Uterus (tissue), 4 donors: ENCODE measurements around the gene ZFP1. TPM values are rescaled to one million over a fixed set of nuclear protein-coding genes. Genes with fewer than 3 reads are reported as not detected.

Experiments used
- DNase-seq, 2 donors: peaks; one replicate each; pipeline ENCODE4 v3.0.0-alpha.2; 2019 to 2020
- H3K27ac ChIP-seq, 2 donors: fragments of 200-600 bp; sonication (generic); 1 replicate in 1 of 2; 2 replicates in 1 of 2; pipeline ENCODE4 v1.5.1; 2016 to 2018
- H3K27me3 ChIP-seq, 2 donors: fragments of 200-600 bp; sonication (generic); one replicate each; pipeline ENCODE4 v1.5.1; 2018 to 2019; ENCODE audit warnings: control low read depth in 1 of 2
- H3K36me3 ChIP-seq, 2 donors: fragments of 200-600 bp; sonication (generic); one replicate each; pipeline ENCODE4 v1.5.1; 2019; ENCODE audit warnings: control low read depth in 1 of 2
- H3K4me1 ChIP-seq, 2 donors: fragments of 200-600 bp; sonication (generic); one replicate each; pipeline ENCODE4 v1.5.1; 2018 to 2019; ENCODE audit warnings: control low read depth in 1 of 2
- H3K4me3 ChIP-seq, 2 donors: fragments of 200-600 bp; sonication (generic); 1 replicate in 1 of 2; 2 replicates in 1 of 2; pipeline ENCODE4 v1.5.1; 2018 to 2019; ENCODE audit warnings: mild to moderate bottlenecking in 1 of 2
- H3K9me3 ChIP-seq, 2 donors: fragments of 200-600 bp; sonication (generic); one replicate each; pipeline ENCODE4 v1.5.1; 2019; ENCODE audit warnings: control low read depth in 1 of 2
- CTCF ChIP-seq, 4 experiments: fragments of 200-600 bp in 2 of 4; fragments of 450-650 bp in 2 of 4; sonication (generic) in 2 of 4; IDR thresholded peaks; one replicate each; pipeline ENCODE4 v1.5.1; 2016 to 2019; ENCODE audit warnings: antibody characterized with exemption in 4 of 4, mild to moderate bottlenecking in 2 of 4, moderate library complexity in 1 of 4
- POLR2A ChIP-seq, 2 donors: fragments of 450-650 bp; IDR thresholded peaks; one replicate each; pipeline ENCODE4 v1.6.1; 2016; ENCODE audit warnings: antibody characterized with exemption in 2 of 2, mild to moderate bottlenecking in 1 of 2, moderate library complexity in 1 of 2
- intact Hi-C: fragments of 100-400 bp; cut with DNase I; formaldehyde crosslinking; loops from one replicate; pipeline ENCODE4 v1.15.1; 2023; ENCODE audit warnings: low total_unique reads
- total RNA-seq, 4 donors: library from RNA; depleted of rRNA in 3 of 4; stranded (reverse); fragments of >200 nt in 3 of 4; gene quantifications; one replicate each; pipeline versions ENCODE4 v1.1.0 to v1.2.4, GENCODE V29; 2014 to 2023
- donor health status: DM: yes; HTN: yes; CAD: no.

Gene ZFP1
- total RNA-seq, 4 donors from 2014 or later, result 5.9 to 39.7 (median 16.2) TPM

GRCh38 chr16:75219838-75220237, 71.5 kb downstream of the ZFP1 start:
- Histone ChIP-seq H3K27me3 (no peaks in the 10 kb centered on the region), H3K9me3 (no peaks in the 10 kb centered on the region), H3K4me3 (no peak overlapping the region), H3K4me1 (no peaks in the 10 kb centered on the region), H3K36me3 (no peaks in the 10 kb centered on the region), H3K27ac (no peak overlapping the region)
- no peak for TF ChIP-seq CTCF (IDR thresholded peaks at IDR 0.05)
- no peak for TF ChIP-seq POLR2A (IDR thresholded peaks at IDR 0.05)
- no peak for DNase-seq
- intact Hi-C loops, result no loop called here

Other genes with a start within 250 kb of the ZFP1 start
- 100 to 1,000 TPM in 1 of 4 donors, 10 to 100 TPM in 3; 37.1 to 103 (median 65.0) TPM for gene WDR59, start 163.4 kb upstream of the ZFP1 start, total RNA-seq
- 10 to 100 TPM; 14.1 to 37.4 (median 19.4) TPM for gene ZNRF1, start 149.5 kb upstream of the ZFP1 start, total RNA-seq
- gene LDHD, start 31.7 kb upstream of the ZFP1 start, total RNA-seq, result 1 to 10 TPM; 1.3 to 5.7 (median 3.3) TPM
- gene CTRB2, start 58.6 kb downstream of the ZFP1 start, total RNA-seq, result not detected
- not detected for gene CTRB1, start 70.5 kb downstream of the ZFP1 start, total RNA-seq
- gene BCAR1, start 103.1 kb downstream of the ZFP1 start, total RNA-seq, result 100 to 1,000 TPM in 1 of 4 donors, 10 to 100 TPM in 3; 42.8 to 104 (median 47.2) TPM